ENCODE measurements around the gene SORT1.

DNA sequence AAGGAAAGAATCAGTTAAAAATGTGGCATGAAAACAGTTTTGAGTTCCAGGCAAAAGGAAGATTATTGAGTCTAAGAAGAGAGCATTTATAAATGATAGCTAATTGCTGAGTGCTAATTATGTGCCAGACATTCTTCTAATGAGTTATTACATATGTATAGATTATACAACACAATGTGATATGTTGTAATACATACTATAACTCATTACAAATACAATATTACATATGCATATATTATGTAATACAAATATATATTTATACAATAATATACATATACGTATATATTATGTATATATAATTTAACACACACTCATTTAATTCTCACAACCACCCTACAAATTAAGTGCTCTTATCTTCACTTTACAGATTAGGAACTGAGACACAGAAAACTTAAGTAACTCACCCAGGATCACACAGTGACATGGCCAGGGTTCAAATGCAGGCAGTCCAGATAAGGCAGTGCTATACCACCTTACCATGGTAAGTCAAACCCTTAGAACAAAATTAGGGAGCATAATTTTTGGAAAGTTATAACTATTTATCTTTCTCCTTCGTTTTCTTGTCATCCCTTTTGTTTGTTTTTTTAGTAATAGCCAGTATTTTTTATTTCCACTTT is 4.0 kb downstream of the SORT1 start:
- TF ChIP-seq, protein P1, sequence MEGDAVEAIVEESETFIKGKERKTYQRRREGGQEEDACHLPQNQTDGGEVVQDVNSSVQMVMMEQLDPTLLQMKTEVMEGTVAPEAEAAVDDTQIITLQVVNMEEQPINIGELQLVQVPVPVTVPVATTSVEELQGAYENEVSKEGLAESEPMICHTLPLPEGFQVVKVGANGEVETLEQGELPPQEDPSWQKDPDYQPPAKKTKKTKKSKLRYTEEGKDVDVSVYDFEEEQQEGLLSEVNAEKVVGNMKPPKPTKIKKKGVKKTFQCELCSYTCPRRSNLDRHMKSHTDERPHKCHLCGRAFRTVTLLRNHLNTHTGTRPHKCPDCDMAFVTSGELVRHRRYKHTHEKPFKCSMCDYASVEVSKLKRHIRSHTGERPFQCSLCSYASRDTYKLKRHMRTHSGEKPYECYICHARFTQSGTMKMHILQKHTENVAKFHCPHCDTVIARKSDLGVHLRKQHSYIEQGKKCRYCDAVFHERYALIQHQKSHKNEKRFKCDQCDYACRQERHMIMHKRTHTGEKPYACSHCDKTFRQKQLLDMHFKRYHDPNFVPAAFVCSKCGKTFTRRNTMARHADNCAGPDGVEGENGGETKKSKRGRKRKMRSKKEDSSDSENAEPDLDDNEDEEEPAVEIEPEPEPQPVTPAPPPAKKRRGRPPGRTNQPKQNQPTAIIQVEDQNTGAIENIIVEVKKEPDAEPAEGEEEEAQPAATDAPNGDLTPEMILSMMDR (IDR thresholded peaks at IDR 0.05) = no peak
- no peak for TF ChIP-seq POLR2AphosphoS5 (IDR thresholded peaks at IDR 0.05)

Data from upper lobe of left lung (tissue), 4 donors.